Muscle of leg (tissue), 11 donors: Measurements from ENCODE around the gene PLVAP. TPM values are rescaled to one million over a fixed set of nuclear protein-coding genes. Genes with fewer than 3 reads are reported as not detected.

Experiments
- DNase-seq: peaks from one replicate; pipeline ENCODE4 v3.0.0; 2013
- H3K27ac ChIP-seq: one replicate; pipeline ENCODE4 v1.5.1; 2013; ENCODE audit warnings: mild to moderate bottlenecking, low read length, control low read depth
- H3K27me3 ChIP-seq: one replicate; pipeline ENCODE4 v1.6.1; 2013; ENCODE audit warnings: low read length; ENCODE audit not compliant: control insufficient read depth, insufficient read depth
- H3K36me3 ChIP-seq: one replicate; pipeline ENCODE4 v1.6.1; 2013; ENCODE audit warnings: low read length; ENCODE audit not compliant: control insufficient read depth, insufficient read depth
- H3K4me1 ChIP-seq: one replicate; pipeline ENCODE4 v1.6.1; 2013; ENCODE audit warnings: low read length; ENCODE audit not compliant: control insufficient read depth, insufficient read depth
- H3K4me3 ChIP-seq: one replicate; pipeline ENCODE4 v1.5.1; 2013; ENCODE audit warnings: low read length, control low read depth
- H3K9me3 ChIP-seq: replicated peaks from 2 replicates; pipeline ENCODE4 v1.6.1; 2013; ENCODE audit warnings: low read depth, low read length; ENCODE audit not compliant: control insufficient read depth
- WGBS: methylation state at CpG from one replicate; pipeline ENCODE4 v1.1.5; 2013; ENCODE audit warnings: missing lambda C conversion rate; ENCODE audit not compliant: insufficient coverage; 5-methylcytosine and 5-hydroxymethylcytosine counted together
- polyA plus RNA-seq, 8 donors: library from polyadenylated mRNA; unstranded; fragments of 120-200 nt; gene quantifications; one replicate each; pipeline versions ENCODE4 v1.2.1 to v1.2.3, GENCODE V29; 2013; ENCODE audit warnings: inconsistent platforms in 1 of 8, low replicate concordance in 1 of 8; ENCODE audit not compliant: insufficient read length in 8 of 8, insufficient read depth in 1 of 8
- total RNA-seq: library from RNA; stranded (reverse); fragments of 120-200 nt; gene quantifications from one replicate; pipeline ENCODE4 v1.2.4, GENCODE V29; 2013

The PLVAP gene
- total and polyA plus RNA-seq, 9 donors = 23.1 to 70.0 (median 61.7) TPM

DNA sequence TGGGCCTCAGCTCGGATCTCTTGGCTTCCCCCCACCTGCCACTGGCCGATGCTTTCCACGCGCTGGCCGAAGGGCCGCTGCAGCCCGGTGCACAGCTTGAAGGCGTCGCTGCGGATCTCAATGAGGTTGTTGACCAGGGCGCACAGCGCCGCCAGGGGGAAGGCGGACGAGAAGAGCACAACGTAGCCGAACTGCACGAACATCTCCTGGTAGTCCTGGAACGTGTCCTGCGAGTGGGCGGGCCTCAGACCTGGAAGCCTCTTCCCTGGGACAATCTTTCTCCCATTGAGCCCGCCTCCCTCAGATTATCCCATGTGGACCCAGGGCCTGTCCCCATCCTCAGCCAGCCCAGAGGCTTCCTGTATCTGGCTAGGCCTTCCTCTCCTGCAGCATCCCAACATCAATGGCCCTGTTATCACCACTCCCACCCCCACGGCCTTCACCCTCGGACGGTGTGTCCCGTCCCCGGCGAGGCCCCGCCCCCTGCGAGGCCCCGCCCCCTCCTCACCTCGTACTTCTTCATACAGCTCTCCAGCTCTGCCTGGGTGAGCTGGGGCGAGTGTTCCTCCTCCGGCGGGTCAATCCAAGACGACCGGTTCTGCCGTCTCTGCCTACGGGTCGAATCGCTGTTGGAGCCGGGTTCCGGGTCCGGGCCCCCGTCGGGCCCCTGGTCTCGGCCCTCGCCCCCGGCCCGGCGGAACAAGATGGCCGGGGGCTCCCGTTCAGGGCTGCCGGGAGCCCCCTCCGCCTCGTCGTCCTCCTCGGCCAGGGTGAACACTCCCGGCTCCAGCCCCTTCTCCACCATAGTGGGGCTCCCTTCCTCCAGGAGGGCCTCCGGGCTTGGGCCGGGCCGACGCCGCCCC is 49.3 kb downstream of the PLVAP start:
- WGBS = 18% methylated on average over 55 of the region's 64 CpGs
- H3K36me3 ChIP-seq = peaks cover 33% of the 10 kb centered on the region
- no peaks in the 10 kb centered on the region for H3K9me3 ChIP-seq
- peak; percentile 82 for DNase-seq
- H3K4me1 ChIP-seq = peaks cover 13% of the 10 kb centered on the region
- no peak overlapping the region for H3K27ac ChIP-seq
- peaks cover 27% of the 10 kb centered on the region for H3K27me3 ChIP-seq
- peak overlapping the region; percentile 8 for H3K4me3 ChIP-seq

DNA sequence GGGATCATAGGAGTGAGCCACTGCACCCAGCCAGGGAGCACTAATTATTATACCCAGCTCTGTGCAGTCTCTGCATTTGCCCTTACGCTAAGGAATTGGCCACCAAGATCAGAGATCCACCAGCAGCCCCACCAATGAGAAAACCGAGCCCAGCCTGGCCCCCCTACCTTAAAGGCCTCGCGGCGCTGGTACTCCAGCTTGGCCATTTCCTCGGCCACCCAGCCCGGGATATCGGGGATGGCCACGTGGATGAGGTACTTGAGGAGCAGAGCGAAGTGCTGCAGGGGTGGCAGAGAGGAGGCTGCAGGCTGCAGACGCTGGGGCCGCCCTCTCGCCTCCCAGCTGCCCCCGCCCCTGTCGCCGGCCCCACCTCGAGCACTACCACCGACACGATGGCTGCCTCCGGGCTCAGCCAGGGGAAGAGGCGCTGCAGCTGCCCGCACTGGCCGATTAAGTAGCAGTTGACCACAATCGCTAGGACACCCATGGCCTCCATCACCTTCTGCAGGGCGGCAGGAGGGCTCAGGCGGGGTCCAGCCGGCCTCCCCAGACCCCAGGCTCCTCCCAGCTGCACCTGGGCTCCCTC is 50.0 kb downstream of the PLVAP start:
- Histone ChIP-seq H3K9me3 (no peaks in the 10 kb centered on the region), H3K27me3 (peaks cover 27% of the 10 kb centered on the region), H3K4me1 (peaks cover 13% of the 10 kb centered on the region), H3K4me3 (no peak overlapping the region), H3K36me3 (peaks cover 35% of the 10 kb centered on the region), H3K27ac (no peak overlapping the region)
- DNase-seq = no peak
- WGBS = 68% methylated on average over 15 of the region's 27 CpGs

GRCh38 chr19:17326595-17326966 is 50.6 kb downstream of the PLVAP start:
- Histone ChIP-seq H3K9me3 (no peaks in the 10 kb centered on the region), H3K4me1 (peaks cover 13% of the 10 kb centered on the region), H3K36me3 (peaks cover 41% of the 10 kb centered on the region), H3K4me3 (no peak overlapping the region), H3K27me3 (peaks cover 27% of the 10 kb centered on the region), H3K27ac (no peak overlapping the region)
- peak; percentile 26 for DNase-seq
- 54% methylated on average over 7 of the region's 11 CpGs for WGBS

- Histone ChIP-seq H3K36me3 (peaks cover 41% of the 10 kb centered on the region), H3K4me3 (no peak overlapping the region), H3K4me1 (peaks cover 13% of the 10 kb centered on the region), H3K27me3 (peaks cover 26% of the 10 kb centered on the region), H3K9me3 (no peaks in the 10 kb centered on the region), H3K27ac (no peak overlapping the region)
- 97% methylated on average over 5 of the region's 17 CpGs for WGBS
- no peak for DNase-seq
Measured at GRCh38 chr19:17325881-17326594, 51.1 kb downstream of the PLVAP start.

GRCh38 chr19:17325133-17325532 is 52.0 kb downstream of the PLVAP start:
- 92% methylated on average over 16 of the region's 20 CpGs for WGBS
- Histone ChIP-seq H3K4me1 (peaks cover 13% of the 10 kb centered on the region), H3K36me3 (peaks cover 41% of the 10 kb centered on the region), H3K4me3 (no peak overlapping the region), H3K9me3 (no peaks in the 10 kb centered on the region), H3K27ac (no peak overlapping the region), H3K27me3 (peaks cover 17% of the 10 kb centered on the region)
- no peak for DNase-seq

- H3K9me3 ChIP-seq = no peaks in the 10 kb centered on the region
- H3K4me3 ChIP-seq = no peak overlapping the region
- H3K4me1 ChIP-seq = peaks cover 13% of the 10 kb centered on the region
- H3K36me3 ChIP-seq = peaks cover 45% of the 10 kb centered on the region
- H3K27me3 ChIP-seq = peaks cover 11% of the 10 kb centered on the region
- H3K27ac ChIP-seq = no peak overlapping the region
- DNase-seq = no peak
- WGBS = 82% methylated on average over 28 of the region's 28 CpGs
Measured at GRCh38 chr19:17324357-17325114, 52.6 kb downstream of the PLVAP start.

DNA sequence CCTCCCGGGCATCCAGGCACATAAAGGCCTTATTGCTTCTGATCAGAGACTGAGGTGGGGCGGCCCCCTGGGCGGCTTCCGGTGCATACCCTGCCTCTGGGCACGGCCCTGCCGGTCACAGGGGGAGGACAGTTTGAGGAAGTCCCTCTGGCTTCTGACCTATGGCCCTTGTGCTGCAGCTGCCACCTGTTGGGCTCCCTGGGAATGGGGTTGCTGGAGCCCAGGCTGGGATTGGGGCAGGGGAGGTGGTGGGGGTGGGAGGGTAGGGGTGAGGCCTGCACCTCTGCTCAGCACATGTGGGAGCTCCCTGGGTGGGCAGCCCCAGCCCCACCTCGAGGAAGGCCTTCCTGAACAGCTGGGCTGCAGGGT is 53.2 kb downstream of the PLVAP start:
- Histone ChIP-seq H3K27ac (no peak overlapping the region), H3K4me1 (peaks cover 10% of the 10 kb centered on the region), H3K4me3 (no peak overlapping the region), H3K27me3 (peaks cover 6% of the 10 kb centered on the region), H3K36me3 (peaks cover 50% of the 10 kb centered on the region), H3K9me3 (no peaks in the 10 kb centered on the region)
- no peak for DNase-seq
- 8% methylated on average over 6 of the region's 7 CpGs for WGBS

DNA sequence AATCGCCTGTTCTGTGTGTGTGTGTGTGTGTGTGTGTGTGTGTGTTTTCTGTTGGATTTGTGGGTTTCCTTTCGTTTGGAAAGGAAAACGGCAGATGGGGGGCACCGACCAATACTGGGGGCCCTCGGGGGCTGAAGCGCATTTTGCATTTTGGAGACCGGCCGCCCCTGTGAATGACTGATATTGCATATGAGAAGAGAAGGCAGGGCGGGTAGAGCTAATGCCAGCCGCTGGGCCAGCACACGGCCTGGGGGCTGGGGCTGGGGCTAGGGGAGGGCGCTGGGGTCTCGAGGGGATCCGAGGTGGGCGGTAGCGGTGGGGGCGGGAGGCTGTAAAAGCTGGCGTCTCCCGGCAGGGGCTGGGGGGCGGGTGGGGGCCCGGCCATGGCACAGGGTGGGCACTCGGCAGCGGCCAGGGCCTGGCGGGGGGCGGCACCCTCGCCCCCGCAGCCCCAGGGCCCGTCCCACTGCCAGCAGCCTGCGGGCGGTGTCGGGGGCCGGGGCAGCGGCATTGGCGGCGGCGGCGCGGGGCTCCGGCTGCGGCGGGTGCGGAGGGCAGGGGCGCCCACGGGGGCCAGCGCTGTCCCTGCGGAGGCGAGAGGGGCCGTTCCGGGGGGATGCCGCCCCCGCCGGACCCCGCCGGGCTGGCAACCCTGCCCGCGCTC is 53.7 kb downstream of the PLVAP start:
- Histone ChIP-seq H3K36me3 (peaks cover 55% of the 10 kb centered on the region), H3K27ac (no peak overlapping the region), H3K9me3 (no peaks in the 10 kb centered on the region), H3K4me3 (no peak overlapping the region), H3K4me1 (peaks cover 7% of the 10 kb centered on the region), H3K27me3 (peaks cover 3% of the 10 kb centered on the region)
- DNase-seq = no peak
- 17% methylated on average over 52 of the region's 56 CpGs for WGBS

GRCh38 chr19:17322854-17323253 is 54.3 kb downstream of the PLVAP start:
- Histone ChIP-seq H3K4me3 (no peak overlapping the region), H3K27me3 (no peaks in the 10 kb centered on the region), H3K9me3 (no peaks in the 10 kb centered on the region), H3K27ac (no peak overlapping the region), H3K4me1 (peaks cover 3% of the 10 kb centered on the region), H3K36me3 (peaks cover 55% of the 10 kb centered on the region)
- no peak for DNase-seq
- WGBS = 64% methylated on average over 6 of the region's 10 CpGs
